ENCODE measurements around the gene CFAP299.
"Not testable (repeated sequence)": the region's sequence is repeated elsewhere in the genome, so short reads cannot be mapped to it uniquely, and the experiment has no call there.

Gene CFAP299

GRCh38 chr4:80340036-80340435, 4.5 kb downstream of the CFAP299 start:
- Mint-ChIP-seq H3K36me3 (ENCODE audit: insufficient read depth) (no peaks in the 10 kb centered on the region), H3K4me3 (no peak overlapping the region), H3K4me1 (peaks cover 7% of the 10 kb centered on the region), H3K9me3 (peaks cover 6% of the 10 kb centered on the region), H3K27ac (ENCODE audit: low read depth) (no peak overlapping the region), H3K27me3 (peaks cover 28% of the 10 kb centered on the region)
- DNase-seq (ENCODE audit: low spot score in 2 of 2) (no peak), ATAC-seq (replicated peaks; ENCODE audit: extremely low read depth, poor library complexity, severe bottlenecking) (no peak)

DNA sequence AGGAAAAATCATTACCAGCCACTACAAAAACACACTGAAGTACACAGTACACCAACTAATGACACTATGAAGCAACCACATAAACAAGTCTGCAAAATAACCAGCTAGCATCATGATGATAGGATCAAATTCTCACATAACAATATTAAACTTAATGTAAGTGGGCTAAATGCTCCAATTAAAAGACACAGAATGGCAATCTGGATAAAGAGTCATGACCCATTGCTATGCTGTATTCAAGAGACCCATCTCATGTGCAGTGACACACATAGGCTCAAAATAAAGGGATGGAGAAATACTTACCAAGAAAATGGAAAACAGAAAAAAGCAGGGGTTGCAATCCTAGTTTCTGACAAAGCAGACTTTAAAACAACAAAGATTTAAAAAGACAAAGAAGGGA, 7.2 kb downstream of the CFAP299 start:
- not testable (repeated sequence) for H3K27ac Mint-ChIP-seq (ENCODE audit: low read depth); H3K4me1 Mint-ChIP-seq; H3K9me3 Mint-ChIP-seq; H3K36me3 Mint-ChIP-seq (ENCODE audit: insufficient read depth); H3K4me3 Mint-ChIP-seq; ATAC-seq (replicated peaks; ENCODE audit: extremely low read depth, poor library complexity, severe bottlenecking); DNase-seq (ENCODE audit: low spot score in 2 of 2)
- peaks cover 37% of the 10 kb centered on the region for H3K27me3 Mint-ChIP-seq

- Mint-ChIP-seq H3K4me1 (no peaks in the 10 kb centered on the region), H3K9me3 (peaks cover 6% of the 10 kb centered on the region), H3K4me3 (no peak overlapping the region), H3K27me3 (peaks cover 42% of the 10 kb centered on the region), H3K27ac (ENCODE audit: low read depth) (no peak overlapping the region), H3K36me3 (ENCODE audit: insufficient read depth) (no peaks in the 10 kb centered on the region)
- no peak for ATAC-seq (replicated peaks; ENCODE audit: extremely low read depth, poor library complexity, severe bottlenecking)
- DNase-seq (ENCODE audit: low spot score in 2 of 2): no peak
Observed at GRCh38 chr4:80343887-80344286, 8.4 kb downstream of the CFAP299 start.

- no peaks in the 10 kb centered on the region for H3K9me3 Mint-ChIP-seq
- H3K27ac Mint-ChIP-seq (ENCODE audit: low read depth): no peak overlapping the region
- no peaks in the 10 kb centered on the region for H3K36me3 Mint-ChIP-seq (ENCODE audit: insufficient read depth)
- ATAC-seq (replicated peaks; ENCODE audit: extremely low read depth, poor library complexity, severe bottlenecking): no peak
- DNase-seq (ENCODE audit: low spot score in 2 of 2): no peak
- no peak overlapping the region for H3K4me3 Mint-ChIP-seq
- H3K4me1 Mint-ChIP-seq: no peaks in the 10 kb centered on the region
- peaks cover 47% of the 10 kb centered on the region for H3K27me3 Mint-ChIP-seq
Observed at GRCh38 chr4:80360084-80360483, 24.6 kb downstream of the CFAP299 start.

GRCh38 chr4:80360900-80361299, 25.4 kb downstream of the CFAP299 start:
- Mint-ChIP-seq H3K36me3 (ENCODE audit: insufficient read depth) (no peaks in the 10 kb centered on the region), H3K4me1 (peaks cover under 1% of the 10 kb centered on the region), H3K27ac (ENCODE audit: low read depth) (no peak overlapping the region), H3K27me3 (peaks cover 46% of the 10 kb centered on the region), H3K9me3 (no peaks in the 10 kb centered on the region), H3K4me3 (no peak overlapping the region)
- no peak for DNase-seq (ENCODE audit: low spot score in 2 of 2)
- no peak for ATAC-seq (replicated peaks; ENCODE audit: extremely low read depth, poor library complexity, severe bottlenecking)

DNA sequence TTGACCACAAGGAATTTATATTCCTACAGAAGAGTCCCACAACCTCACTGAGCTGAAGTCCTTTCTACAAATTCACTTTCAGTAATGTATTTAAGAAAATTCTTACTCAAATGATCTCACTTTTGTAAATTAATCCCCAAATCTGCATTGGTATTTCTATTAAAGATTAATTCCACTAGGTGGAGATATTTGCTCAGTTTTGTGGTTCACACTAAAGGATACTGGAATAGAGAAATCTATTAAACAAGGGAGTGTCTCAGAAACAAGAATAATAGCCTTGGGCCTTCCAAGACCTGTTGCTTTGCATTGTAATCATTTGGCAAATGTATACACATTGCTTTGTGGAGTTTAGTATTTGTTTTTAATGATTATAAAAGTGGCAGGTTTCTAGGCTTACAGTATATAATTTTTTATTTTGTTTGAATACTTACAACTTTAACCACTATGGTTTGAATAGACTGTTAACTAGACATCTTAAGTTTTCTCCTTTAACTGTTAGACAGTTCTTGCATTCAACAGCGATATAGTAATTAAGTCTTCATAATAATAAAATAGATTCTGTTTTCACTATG, 25.9 kb downstream of the CFAP299 start:
- peaks cover 6% of the 10 kb centered on the region for H3K4me1 Mint-ChIP-seq
- DNase-seq (ENCODE audit: low spot score in 2 of 2) (no peak), ATAC-seq (replicated peaks; ENCODE audit: extremely low read depth, poor library complexity, severe bottlenecking) (no peak)
- peaks cover 41% of the 10 kb centered on the region for H3K27me3 Mint-ChIP-seq
- no peak overlapping the region for H3K4me3 Mint-ChIP-seq
- no peaks in the 10 kb centered on the region for H3K9me3 Mint-ChIP-seq
- H3K27ac Mint-ChIP-seq (ENCODE audit: low read depth): no peak overlapping the region
- no peaks in the 10 kb centered on the region for H3K36me3 Mint-ChIP-seq (ENCODE audit: insufficient read depth)

GRCh38 chr4:80362578-80363181, 27.1 kb downstream of the CFAP299 start:
- H3K36me3 Mint-ChIP-seq (ENCODE audit: insufficient read depth): no peaks in the 10 kb centered on the region
- H3K9me3 Mint-ChIP-seq: no peaks in the 10 kb centered on the region
- DNase-seq (ENCODE audit: low spot score in 2 of 2) (peak in 1 of 2 donors; percentile 16), ATAC-seq (replicated peaks; ENCODE audit: extremely low read depth, poor library complexity, severe bottlenecking) (no peak)
- H3K27me3 Mint-ChIP-seq: peaks cover 28% of the 10 kb centered on the region
- peaks cover 10% of the 10 kb centered on the region for H3K4me1 Mint-ChIP-seq
- H3K4me3 Mint-ChIP-seq: no peak overlapping the region
- H3K27ac Mint-ChIP-seq (ENCODE audit: low read depth): no peak overlapping the region

DNA sequence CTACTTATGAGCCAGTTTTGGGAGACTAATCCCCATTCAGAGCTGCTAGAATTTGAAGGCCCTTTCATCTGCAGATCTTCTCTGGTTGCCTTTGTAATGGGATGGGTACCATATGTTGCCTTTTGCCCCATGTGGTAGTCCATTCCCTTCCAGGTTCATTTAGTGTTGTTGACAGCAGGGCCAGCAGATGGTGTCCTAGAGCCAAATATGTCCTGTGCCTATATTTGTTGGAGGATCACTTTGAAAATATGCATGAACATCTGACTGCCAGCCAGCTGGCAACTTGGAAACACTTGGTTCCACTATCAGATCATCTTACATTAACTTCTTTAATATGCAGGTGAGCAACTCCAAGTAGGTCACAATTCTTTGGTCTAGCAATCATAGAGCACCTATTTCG, 30.4 kb downstream of the CFAP299 start:
- no peak overlapping the region for H3K4me3 Mint-ChIP-seq
- DNase-seq (ENCODE audit: low spot score in 2 of 2): peak; percentile 40 to 42
- no peaks in the 10 kb centered on the region for H3K27me3 Mint-ChIP-seq
- H3K9me3 Mint-ChIP-seq: no peaks in the 10 kb centered on the region
- peaks cover 22% of the 10 kb centered on the region for H3K4me1 Mint-ChIP-seq
- H3K36me3 Mint-ChIP-seq (ENCODE audit: insufficient read depth): no peaks in the 10 kb centered on the region
- no peak overlapping the region for H3K27ac Mint-ChIP-seq (ENCODE audit: low read depth)
- ATAC-seq (replicated peaks; ENCODE audit: extremely low read depth, poor library complexity, severe bottlenecking): peak; percentile 36

GRCh38 chr4:80367737-80368136, 32.2 kb downstream of the CFAP299 start:
- Mint-ChIP-seq H3K27ac (ENCODE audit: low read depth) (no peak overlapping the region), H3K4me1 (peaks cover 23% of the 10 kb centered on the region), H3K27me3 (no peaks in the 10 kb centered on the region), H3K36me3 (ENCODE audit: insufficient read depth) (no peaks in the 10 kb centered on the region), H3K4me3 (no peak overlapping the region), H3K9me3 (no peaks in the 10 kb centered on the region)
- no peak for DNase-seq (ENCODE audit: low spot score in 2 of 2)
- no peak for ATAC-seq (replicated peaks; ENCODE audit: extremely low read depth, poor library complexity, severe bottlenecking)

GRCh38 chr4:80370635-80371034, 35.1 kb downstream of the CFAP299 start:
- no peaks in the 10 kb centered on the region for H3K9me3 Mint-ChIP-seq
- ATAC-seq (replicated peaks; ENCODE audit: extremely low read depth, poor library complexity, severe bottlenecking) (no peak), DNase-seq (ENCODE audit: low spot score in 2 of 2) (no peak)
- no peaks in the 10 kb centered on the region for H3K27me3 Mint-ChIP-seq
- no peak overlapping the region for H3K4me3 Mint-ChIP-seq
- no peak overlapping the region for H3K27ac Mint-ChIP-seq (ENCODE audit: low read depth)
- H3K4me1 Mint-ChIP-seq: peaks cover 23% of the 10 kb centered on the region
- no peaks in the 10 kb centered on the region for H3K36me3 Mint-ChIP-seq (ENCODE audit: insufficient read depth)

DNA sequence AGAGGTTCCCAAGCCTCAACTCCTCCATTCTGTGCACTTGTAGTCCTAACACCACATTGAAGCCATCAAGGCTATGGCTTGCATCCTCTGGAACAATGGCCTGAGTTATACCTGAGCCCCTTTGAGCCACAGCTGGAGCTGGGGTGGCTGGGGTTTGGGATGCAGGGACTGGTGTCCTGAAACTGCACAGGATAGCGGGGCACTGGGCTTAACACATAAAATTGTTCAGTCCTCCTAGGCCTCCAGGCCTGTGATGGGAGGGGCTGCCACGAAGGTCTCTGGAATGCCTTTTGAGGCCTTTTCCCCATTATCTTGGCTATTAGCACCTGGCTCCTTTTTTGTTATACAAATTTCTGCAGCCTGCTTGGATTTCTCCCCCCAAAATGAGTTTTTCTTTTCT, 35.5 kb downstream of the CFAP299 start:
- H3K27ac Mint-ChIP-seq (ENCODE audit: low read depth): no peak overlapping the region
- no peak for DNase-seq (ENCODE audit: low spot score in 2 of 2)
- H3K36me3 Mint-ChIP-seq (ENCODE audit: insufficient read depth): no peaks in the 10 kb centered on the region
- ATAC-seq (replicated peaks; ENCODE audit: extremely low read depth, poor library complexity, severe bottlenecking): no peak
- H3K4me1 Mint-ChIP-seq: peaks cover 20% of the 10 kb centered on the region
- no peak overlapping the region for H3K4me3 Mint-ChIP-seq
- H3K27me3 Mint-ChIP-seq: no peaks in the 10 kb centered on the region
- no peaks in the 10 kb centered on the region for H3K9me3 Mint-ChIP-seq

DNA sequence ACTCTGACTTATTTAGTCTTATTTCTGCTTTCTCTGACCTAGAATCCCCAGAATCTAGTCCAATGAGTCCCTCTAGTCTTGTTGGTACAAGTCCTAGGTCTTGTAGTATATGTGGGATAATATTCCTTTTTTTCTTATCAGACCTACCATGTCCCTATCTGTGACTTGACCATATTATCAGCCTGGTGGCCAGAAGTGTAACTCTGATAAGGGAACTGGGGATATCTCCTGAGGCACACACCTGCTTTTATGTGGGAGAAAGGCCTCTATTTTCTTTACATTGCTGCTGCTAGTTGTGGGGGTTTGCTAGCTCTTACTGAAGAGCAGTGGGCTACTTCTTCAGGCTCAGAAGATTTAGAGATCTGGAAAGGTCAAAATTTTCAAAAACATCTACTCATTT, 38.6 kb downstream of the CFAP299 start:
- ATAC-seq (replicated peaks; ENCODE audit: extremely low read depth, poor library complexity, severe bottlenecking) (no peak), DNase-seq (ENCODE audit: low spot score in 2 of 2) (no peak)
- Mint-ChIP-seq H3K4me1 (peaks cover 10% of the 10 kb centered on the region), H3K4me3 (no peak overlapping the region), H3K36me3 (ENCODE audit: insufficient read depth) (no peaks in the 10 kb centered on the region), H3K9me3 (no peaks in the 10 kb centered on the region), H3K27ac (ENCODE audit: low read depth) (no peak overlapping the region), H3K27me3 (no peaks in the 10 kb centered on the region)

GRCh38 chr4:80382090-80382832, 46.7 kb downstream of the CFAP299 start:
- ATAC-seq (replicated peaks; ENCODE audit: extremely low read depth, poor library complexity, severe bottlenecking): no peak
- H3K9me3 Mint-ChIP-seq: no peaks in the 10 kb centered on the region
- no peaks in the 10 kb centered on the region for H3K27me3 Mint-ChIP-seq
- no peaks in the 10 kb centered on the region for H3K4me1 Mint-ChIP-seq
- no peak overlapping the region for H3K4me3 Mint-ChIP-seq
- H3K36me3 Mint-ChIP-seq (ENCODE audit: insufficient read depth): no peaks in the 10 kb centered on the region
- no peak overlapping the region for H3K27ac Mint-ChIP-seq (ENCODE audit: low read depth)
- DNase-seq (ENCODE audit: low spot score in 2 of 2): no peak

All from central memory CD8-positive, alpha-beta T cell (primary cell).